Activated CD8-positive, alpha-beta T cell treated with anti-CD3 and anti-CD28 coated beads for 36 hours (primary cell): ENCODE measurements around the gene OR56A4. TPM values are rescaled to one million over a fixed set of nuclear protein-coding genes. Genes with fewer than 3 reads are reported as not detected.

Source experiments
- ATAC-seq: fragments of 200-7000 bp; cut with Tn5 transposase; one replicate; pipeline ENCODE4 v1.10.0; 2021; ENCODE audit warnings: mild to moderate bottlenecking, moderate library complexity
- CTCF ChIA-PET: fragments of 350-600 bp; sonication (Branson Sonifier 250); formaldehyde crosslinking; loops from one replicate; lab custom pipeline; 2021; ENCODE audit warnings: antibody characterized with exemption; lab: Charles Lee
- POLR2A ChIA-PET: fragments of 350-600 bp; sonication (Branson Sonifier 250); formaldehyde crosslinking; loops from one replicate; lab custom pipeline; 2021; ENCODE audit warnings: antibody characterized with exemption; lab: Charles Lee
- DNase-seq: peaks from one replicate; pipeline ENCODE4 v3.0.0-alpha.2; 2020
- H3K27ac Mint-ChIP-seq: one replicate; pipeline ENCODE4 v1.8.0; 2021; ENCODE audit warnings: mild to moderate bottlenecking, mixed read lengths
- H3K27me3 Mint-ChIP-seq: one replicate; pipeline ENCODE4 v1.8.0; 2021; ENCODE audit warnings: mixed read lengths
- H3K36me3 Mint-ChIP-seq: one replicate; pipeline ENCODE4 v1.8.0; 2021; ENCODE audit warnings: low read depth, mixed read lengths
- H3K4me1 Mint-ChIP-seq: one replicate; pipeline ENCODE4 v1.8.0; 2021; ENCODE audit warnings: low read depth, mixed read lengths
- H3K4me3 Mint-ChIP-seq: one replicate; pipeline ENCODE4 v1.8.0; 2021; ENCODE audit warnings: mild to moderate bottlenecking, moderate library complexity, mixed read lengths
- H3K9me3 Mint-ChIP-seq: one replicate; pipeline ENCODE4 v1.8.0; 2021; ENCODE audit warnings: mixed read lengths
- intact Hi-C: fragments of 100-400 bp; cut with micrococcal nuclease; formaldehyde crosslinking; loops from one replicate; pipeline ENCODE4 v1.10.0; 2022
- total RNA-seq, 2 experiments: library from RNA; stranded (reverse); gene quantifications; one replicate each; pipeline ENCODE4 v1.2.3, GENCODE V29; 2021
- TF ChIP-seq, protein P1 (sequence below): fragments of 200-600 bp; IDR thresholded peaks from one replicate; pipeline ENCODE4 v1.8.0; 2022; ENCODE audit warnings: antibody characterized with exemption, mild to moderate bottlenecking

Gene OR56A4
- total RNA-seq, 2 experiments from 2014 or later: not detected

DNA sequence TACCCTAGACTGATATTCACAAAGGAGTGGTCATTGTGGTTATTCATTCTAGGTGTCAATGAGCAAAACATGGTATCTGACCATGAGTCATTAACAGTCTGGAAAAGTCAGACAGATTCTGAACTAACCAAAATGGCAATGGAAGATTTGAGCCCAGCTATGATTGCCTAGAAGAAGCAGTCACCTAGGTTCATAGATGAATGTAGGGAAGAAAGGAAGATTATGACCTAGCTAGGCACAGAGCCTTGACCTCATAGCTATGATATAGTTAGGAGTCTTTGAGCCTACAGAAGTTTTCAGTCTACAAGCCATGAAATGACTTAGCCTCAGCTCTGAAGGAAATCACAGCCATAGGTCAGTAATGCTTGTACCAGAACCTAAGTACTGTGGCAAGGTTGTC, 351 bp downstream of the OR56A4 start:
- Mint-ChIP-seq H3K4me3 (no peak overlapping the region), H3K9me3 (no peaks in the 10 kb centered on the region), H3K27me3 (peaks cover 8% of the 10 kb centered on the region), H3K36me3 (no peaks in the 10 kb centered on the region), H3K4me1 (no peaks in the 10 kb centered on the region), H3K27ac (no peak overlapping the region)
- DNase-seq: no peak
- ChIA-PET CTCF (no interaction called here), POLR2A (no interaction called here)
- TF ChIP-seq, protein P1, sequence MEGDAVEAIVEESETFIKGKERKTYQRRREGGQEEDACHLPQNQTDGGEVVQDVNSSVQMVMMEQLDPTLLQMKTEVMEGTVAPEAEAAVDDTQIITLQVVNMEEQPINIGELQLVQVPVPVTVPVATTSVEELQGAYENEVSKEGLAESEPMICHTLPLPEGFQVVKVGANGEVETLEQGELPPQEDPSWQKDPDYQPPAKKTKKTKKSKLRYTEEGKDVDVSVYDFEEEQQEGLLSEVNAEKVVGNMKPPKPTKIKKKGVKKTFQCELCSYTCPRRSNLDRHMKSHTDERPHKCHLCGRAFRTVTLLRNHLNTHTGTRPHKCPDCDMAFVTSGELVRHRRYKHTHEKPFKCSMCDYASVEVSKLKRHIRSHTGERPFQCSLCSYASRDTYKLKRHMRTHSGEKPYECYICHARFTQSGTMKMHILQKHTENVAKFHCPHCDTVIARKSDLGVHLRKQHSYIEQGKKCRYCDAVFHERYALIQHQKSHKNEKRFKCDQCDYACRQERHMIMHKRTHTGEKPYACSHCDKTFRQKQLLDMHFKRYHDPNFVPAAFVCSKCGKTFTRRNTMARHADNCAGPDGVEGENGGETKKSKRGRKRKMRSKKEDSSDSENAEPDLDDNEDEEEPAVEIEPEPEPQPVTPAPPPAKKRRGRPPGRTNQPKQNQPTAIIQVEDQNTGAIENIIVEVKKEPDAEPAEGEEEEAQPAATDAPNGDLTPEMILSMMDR: no peak
- intact Hi-C loops: no loop called here
- no peak for ATAC-seq

DNA sequence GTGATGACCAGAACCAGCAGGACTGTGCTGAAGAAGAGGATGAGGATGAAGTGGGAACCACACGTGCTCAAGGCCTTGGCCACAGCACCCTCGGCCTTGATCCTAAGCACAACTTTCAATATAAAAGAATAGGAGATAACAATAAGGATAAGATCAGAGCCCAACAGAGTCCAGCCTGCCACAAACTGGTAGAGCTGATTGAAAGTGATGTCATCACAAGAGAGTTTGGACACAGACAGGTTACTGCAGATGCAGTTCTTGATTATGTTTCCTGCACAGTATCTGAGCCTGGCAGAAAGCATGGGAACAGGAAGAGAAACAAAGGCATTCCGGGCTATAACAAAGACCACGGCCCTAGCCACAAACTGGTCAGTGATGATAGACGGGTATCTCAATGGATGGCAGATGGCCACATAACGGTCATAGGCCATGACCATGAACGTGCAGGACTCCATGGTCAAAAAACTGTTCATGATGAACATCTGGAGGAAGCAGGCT, 4.5 kb downstream of the OR56A4 start:
- no peaks in the 10 kb centered on the region for H3K9me3 Mint-ChIP-seq
- CTCF ChIA-PET: interaction anchor here (1.0 kb wide), 1 partner anchor 10 kb away, joined by 3 read pairs; no protein-coding TSS in a partner anchor

DNA sequence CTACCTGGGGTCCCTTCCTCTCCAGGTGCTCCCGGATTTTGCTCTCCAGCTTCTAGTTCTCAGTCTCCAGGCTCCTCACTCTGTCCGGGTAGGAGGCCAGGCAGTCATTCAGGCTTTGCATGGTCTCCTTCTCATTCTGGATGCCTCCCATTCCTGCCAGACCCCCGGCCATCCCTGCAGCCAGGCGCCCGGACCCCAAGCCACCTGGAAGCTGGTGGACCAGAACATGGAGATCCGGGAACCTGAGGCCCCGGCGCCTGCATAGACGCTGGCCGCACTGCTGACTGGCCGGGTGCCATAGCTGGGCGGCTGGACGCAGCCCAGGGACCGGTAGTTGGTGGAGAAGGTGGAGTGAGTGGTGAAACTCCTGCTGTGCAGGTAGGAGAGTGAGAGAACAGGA, 12.0 kb downstream of the OR56A4 start:
- Mint-ChIP-seq H3K27me3 (peaks cover 2% of the 10 kb centered on the region), H3K9me3 (no peaks in the 10 kb centered on the region), H3K36me3 (no peaks in the 10 kb centered on the region), H3K4me3 (no peak overlapping the region), H3K27ac (no peak overlapping the region), H3K4me1 (no peaks in the 10 kb centered on the region)
- no peak for DNase-seq
- POLR2A ChIA-PET: no interaction called here
- ATAC-seq: no peak
- TF ChIP-seq, protein P1: no peak
- intact Hi-C loops: no loop called here
- CTCF ChIA-PET: interaction anchor here (1.6 kb wide), 1 partner anchor 359 kb away, joined by 4 read pairs; no protein-coding TSS in a partner anchor

More for the DNA sequence above, 4.5 kb downstream of the OR56A4 start:
- no peaks in the 10 kb centered on the region for H3K4me1 Mint-ChIP-seq
- POLR2A ChIA-PET: no interaction called here
- intact Hi-C loops: no loop called here
- TF ChIP-seq, protein P1: no peak
- no peak for ATAC-seq
- DNase-seq: no peak
- H3K27ac Mint-ChIP-seq: no peak overlapping the region
- H3K4me3 Mint-ChIP-seq: no peak overlapping the region
- peaks cover 3% of the 10 kb centered on the region for H3K27me3 Mint-ChIP-seq
- no peaks in the 10 kb centered on the region for H3K36me3 Mint-ChIP-seq

DNA sequence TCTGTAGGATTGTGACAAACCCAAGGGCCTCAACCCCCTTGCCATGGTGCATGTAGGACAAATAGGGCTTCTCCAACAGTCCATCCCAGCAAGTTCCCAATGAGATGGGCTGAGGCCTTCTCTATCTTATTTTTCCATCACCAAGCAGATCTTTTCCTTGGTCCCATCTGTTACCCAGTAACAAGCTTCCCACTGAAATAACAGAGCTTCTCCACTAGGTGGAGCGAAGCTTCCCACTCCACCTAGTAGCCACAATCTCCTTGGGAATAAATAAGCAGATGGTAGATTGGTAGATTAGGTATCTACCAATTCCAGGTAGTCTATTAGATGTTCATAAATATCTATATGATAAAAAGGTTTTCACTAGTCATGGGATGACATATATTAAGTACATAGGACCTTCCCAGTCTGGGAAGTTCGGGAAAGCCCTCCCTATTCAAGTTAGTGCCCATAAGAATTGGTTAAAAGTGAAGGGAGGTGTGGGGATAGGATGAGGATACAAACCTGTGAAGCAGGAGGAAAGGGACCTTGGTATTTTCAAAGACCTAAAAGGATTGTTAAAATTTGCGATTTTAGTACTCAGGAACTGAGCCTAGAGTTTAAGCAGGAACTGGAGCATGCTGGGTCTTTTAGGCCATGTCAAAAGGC, 14.0 kb downstream of the OR56A4 start:
- H3K27me3 Mint-ChIP-seq: peaks cover 2% of the 10 kb centered on the region
- no peak for DNase-seq
- ChIA-PET CTCF (interaction anchor here (0.7 to 1.3 kb wide), 5 partner anchors 9 to 370 kb away, joined by 3 read pairs; no protein-coding TSS in a partner anchor), POLR2A (no interaction called here)
- H3K27ac Mint-ChIP-seq: no peak overlapping the region
- no peak overlapping the region for H3K4me3 Mint-ChIP-seq
- H3K4me1 Mint-ChIP-seq: no peaks in the 10 kb centered on the region
- TF ChIP-seq, protein P1: peak; percentile 63
- H3K36me3 Mint-ChIP-seq: no peaks in the 10 kb centered on the region
- intact Hi-C loops: no loop called here
- ATAC-seq: no peak
- H3K9me3 Mint-ChIP-seq: no peaks in the 10 kb centered on the region

DNA sequence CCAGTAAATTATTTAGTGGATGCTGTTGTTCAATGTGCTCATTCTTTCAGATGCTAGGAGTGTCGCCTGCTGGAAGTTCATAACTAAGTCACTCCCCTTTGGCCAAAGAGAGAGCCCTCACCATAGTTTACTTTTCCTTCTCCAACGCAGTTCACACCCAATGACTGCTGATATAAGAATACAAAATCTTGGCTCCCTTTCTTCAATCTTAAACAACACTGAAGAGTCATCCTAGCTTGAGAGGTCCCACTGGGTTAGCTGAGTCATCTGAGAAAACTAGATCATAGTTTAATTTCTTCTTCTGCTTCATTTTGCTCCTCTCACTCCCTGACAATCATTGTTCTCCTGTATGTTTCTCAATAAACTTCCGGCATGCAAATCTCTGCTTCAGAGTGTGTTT, 14.6 kb downstream of the OR56A4 start:
- intact Hi-C loops: no loop called here
- CTCF ChIA-PET: interaction anchor here (0.7 to 1.3 kb wide), 5 partner anchors 9 to 370 kb away, joined by 3 read pairs; no protein-coding TSS in a partner anchor

More for the DNA sequence above, 14.6 kb downstream of the OR56A4 start:
- ATAC-seq: no peak
- POLR2A ChIA-PET: no interaction called here
- TF ChIP-seq, protein P1: no peak
- no peaks in the 10 kb centered on the region for H3K9me3 Mint-ChIP-seq
- H3K4me1 Mint-ChIP-seq: no peaks in the 10 kb centered on the region
- no peaks in the 10 kb centered on the region for H3K36me3 Mint-ChIP-seq
- H3K27me3 Mint-ChIP-seq: peaks cover 2% of the 10 kb centered on the region
- H3K27ac Mint-ChIP-seq: no peak overlapping the region
- DNase-seq: no peak
- no peak overlapping the region for H3K4me3 Mint-ChIP-seq
